Left renal pelvis (tissue), 4 donors: Measurements from ENCODE around the gene APCDD1. TPM values are rescaled to one million over a fixed set of nuclear protein-coding genes. Genes with fewer than 3 reads are reported as not detected.

Experiments used
- DNase-seq, 4 donors: peaks; one replicate each; pipeline ENCODE4 v3.0.0-alpha.2; 2013; ENCODE audit warnings: low read depth in 4 of 4, low spot score in 3 of 4
- polyA plus RNA-seq, 4 donors: library from polyadenylated mRNA; unstranded; fragments of 120-200 nt; gene quantifications; one replicate each; pipeline ENCODE4 v1.2.1, GENCODE V29; 2013; ENCODE audit not compliant: insufficient read length in 4 of 4

Gene APCDD1
- polyA plus RNA-seq, 4 donors, result 93.6 to 148 (median 104) TPM

DNA sequence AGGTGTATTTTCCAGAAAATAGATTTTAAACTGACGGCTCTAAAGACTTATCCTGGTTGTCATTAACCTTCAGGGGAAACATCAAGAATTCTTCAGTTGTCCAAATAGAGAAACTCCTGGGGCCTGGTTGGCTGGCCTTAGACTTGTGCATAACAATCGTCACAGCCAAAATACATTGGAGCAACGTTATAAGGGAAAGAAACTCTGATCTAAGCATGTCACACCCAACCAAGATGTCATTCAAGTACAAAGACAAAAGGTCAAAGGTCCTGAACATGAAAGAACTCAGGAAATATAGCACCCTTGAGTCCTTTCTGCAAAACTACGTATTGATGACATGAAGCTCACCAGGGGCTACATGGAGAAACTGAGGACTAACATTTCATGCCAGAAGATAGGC is 23.8 kb upstream of the APCDD1 start:
- no peak for DNase-seq

GRCh38 chr18:10431680-10432079 is 22.8 kb upstream of the APCDD1 start:
- no peak for DNase-seq

DNA sequence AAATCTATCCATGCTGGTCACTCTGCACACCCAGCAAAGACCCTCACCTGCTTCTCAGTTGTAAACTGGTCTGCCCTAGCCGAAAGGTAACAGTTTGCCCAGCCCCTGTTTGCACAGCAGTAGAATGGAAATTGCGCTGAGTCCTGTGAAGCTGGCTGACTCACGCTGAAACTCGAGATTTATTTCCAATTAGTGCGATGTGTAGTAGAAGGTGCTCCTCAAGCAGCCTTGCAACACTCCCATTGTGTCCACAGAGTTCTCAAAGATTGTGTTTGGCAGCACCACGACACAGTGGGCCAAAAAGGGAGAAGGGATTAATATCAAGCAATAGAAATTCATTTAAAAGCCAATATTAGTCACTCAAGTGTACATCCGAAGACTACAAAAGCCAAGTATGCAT is 21.7 kb upstream of the APCDD1 start:
- no peak for DNase-seq

- DNase-seq, result no peak
Observed at GRCh38 chr18:10436160-10436559, 18.3 kb upstream of the APCDD1 start.

- DNase-seq, result no peak
Observed at GRCh38 chr18:10437837-10438236, 16.6 kb upstream of the APCDD1 start.

GRCh38 chr18:10439898-10440297 is 14.5 kb upstream of the APCDD1 start:
- DNase-seq, result no peak

- no peak for DNase-seq
Observed at GRCh38 chr18:10440884-10441283, 13.6 kb upstream of the APCDD1 start.

DNA sequence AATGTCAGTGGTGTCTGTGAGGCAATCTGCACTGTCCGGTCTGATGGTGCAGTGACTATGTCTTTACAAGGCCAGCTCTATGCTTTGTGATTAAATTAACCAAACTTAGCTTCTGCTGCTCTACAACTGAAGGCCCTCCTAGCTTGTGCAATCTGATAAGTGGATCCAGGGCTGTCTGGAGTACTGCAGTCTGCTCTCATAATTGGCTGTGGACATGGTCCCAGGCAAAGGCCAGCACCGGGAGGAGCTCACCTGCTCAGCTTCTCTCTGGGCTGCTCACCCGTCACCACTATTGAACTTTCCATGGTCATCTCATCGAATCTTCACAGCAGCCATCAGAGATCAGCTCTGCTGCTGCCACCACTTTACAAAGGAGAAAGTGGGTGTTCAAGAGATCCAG is 13.0 kb upstream of the APCDD1 start:
- DNase-seq, result no peak

DNA sequence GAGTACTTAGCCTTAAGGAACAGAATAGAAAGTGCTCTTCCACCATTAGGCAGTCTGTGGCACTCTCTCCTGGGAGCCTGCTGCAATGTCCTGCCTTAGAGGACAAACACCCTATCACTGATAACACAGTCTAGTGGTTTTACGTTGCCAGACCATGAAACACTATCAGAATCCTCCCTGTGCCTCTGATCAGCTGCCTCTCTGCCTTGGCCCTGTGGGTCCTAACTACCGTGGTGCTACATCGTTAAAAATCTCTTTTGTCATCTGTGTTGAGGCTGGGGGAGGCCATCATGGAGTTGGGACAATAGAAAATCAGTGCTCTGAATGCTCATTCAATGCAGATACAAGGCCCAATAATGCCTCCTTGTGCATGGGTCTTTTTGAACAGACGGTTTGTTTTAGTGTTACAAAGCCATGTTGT is 11.9 kb upstream of the APCDD1 start:
- no peak for DNase-seq

DNA sequence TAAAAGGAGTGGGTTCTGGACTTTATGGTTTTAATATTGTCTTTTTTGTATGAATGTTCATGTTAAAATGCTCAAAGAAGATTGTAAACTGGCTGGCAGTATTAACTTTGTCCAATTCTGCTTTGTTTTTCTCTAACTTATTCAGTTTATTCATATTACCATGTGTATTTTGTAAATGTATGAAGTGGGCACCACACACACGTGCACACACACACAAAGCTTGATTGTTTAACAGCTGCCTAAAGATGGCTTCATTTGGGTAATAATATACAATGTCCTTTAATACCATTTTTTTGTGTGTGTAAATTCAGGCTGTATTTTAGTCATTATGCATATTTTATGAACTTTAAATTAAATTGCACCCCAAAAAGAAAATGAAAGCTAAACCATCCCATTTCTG is 11.4 kb upstream of the APCDD1 start:
- no peak for DNase-seq

DNA sequence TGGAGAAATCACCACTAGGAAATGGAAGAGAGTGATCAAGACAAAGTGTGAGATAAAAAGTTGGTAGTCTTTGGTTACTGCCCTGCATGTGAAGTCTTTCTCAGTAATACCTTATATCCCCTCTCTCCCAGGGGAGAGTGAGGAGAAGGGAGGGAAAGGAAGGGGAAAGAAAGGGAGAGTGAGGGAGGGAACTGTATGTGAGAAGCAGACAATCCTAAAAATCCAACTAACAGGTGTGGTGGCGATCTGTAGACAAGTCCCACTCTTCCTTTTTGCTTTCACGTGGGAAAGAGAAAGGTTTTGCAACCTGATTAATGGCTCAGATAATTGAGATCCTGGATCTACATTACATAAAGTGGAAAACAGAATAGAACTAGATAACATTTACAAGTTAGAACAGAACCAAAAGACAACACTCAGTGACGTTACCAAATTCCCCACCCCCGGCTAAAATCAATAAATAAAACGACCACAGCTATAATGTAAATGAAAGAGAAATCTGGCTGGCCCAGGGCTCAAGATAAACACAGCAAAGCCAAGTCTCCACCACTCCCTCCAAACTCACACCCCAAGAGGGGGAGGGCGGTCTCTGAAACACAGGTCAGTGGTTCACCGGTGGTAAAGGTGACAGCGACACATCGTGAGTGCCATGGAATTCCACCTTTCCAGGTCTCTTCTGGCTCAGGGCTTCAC is 10.0 kb upstream of the APCDD1 start:
- DNase-seq, result no peak

DNA sequence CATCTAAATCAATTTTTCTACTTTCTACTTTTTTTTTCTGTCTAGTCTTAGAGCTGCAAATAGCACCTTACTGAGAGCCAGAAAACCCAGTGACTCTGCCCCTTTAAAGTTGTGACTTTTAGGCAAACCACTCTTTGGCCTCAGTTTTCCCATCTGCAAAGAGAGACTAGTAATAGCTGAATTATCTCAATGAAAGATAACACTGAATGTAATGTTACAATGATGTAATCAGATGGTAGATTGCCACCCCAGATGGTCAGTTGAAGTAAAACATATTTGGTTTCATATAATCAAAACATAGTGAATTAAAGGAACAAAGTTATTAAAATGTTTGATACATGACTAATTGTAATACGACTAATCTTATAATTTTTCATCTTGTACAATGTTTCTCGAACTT is 5.0 kb upstream of the APCDD1 start:
- no peak for DNase-seq

- DNase-seq, result no peak
Observed at GRCh38 chr18:10450986-10451385, 3.4 kb upstream of the APCDD1 start.

- DNase-seq, result no peak
Observed at GRCh38 chr18:10453261-10453805, 1.1 kb upstream of the APCDD1 start.

DNA sequence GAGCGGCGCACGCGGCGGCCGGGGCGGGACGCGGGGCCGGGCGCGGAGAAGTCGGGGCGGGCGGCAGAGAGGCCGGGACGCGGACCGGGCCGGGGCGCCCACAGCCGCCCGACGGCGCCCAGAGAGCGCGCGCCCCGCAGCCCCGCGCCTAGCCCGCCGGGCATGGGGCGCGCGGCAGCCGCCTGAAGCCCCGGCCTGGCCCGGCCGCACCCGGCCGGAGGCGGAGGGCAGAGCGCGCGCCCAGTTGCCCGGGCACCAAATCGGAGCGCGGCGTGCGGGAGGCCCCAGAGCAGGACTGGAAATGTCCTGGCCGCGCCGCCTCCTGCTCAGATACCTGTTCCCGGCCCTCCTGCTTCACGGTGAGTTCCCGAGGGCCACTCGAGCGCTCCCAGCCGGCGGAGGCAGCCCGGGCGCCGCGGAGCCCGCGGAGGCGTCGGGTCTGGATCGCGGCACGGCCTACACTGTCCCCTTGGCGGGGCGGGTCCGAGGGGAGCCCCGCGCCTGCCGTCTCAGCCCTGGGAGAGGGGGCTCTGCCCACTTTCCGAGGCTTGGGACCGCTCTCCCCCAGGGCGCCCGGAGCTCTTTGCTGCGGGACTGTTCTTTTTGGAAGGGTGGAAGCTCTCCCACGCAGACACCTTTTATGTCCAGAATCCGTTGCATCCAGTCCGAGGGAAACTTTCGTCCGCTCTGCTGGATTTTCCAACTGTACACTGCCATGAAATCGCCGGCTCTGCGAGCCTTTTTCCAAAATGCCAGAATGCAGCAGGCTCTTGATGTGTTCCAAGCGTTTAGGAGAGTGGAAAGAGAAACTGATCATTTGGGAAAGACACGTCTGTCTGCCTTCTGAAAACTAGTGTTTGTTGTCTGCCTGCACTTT is 484 bp downstream of the APCDD1 start:
- no peak for DNase-seq

- DNase-seq, result no peak
Observed at GRCh38 chr18:10455726-10456453, 1.5 kb downstream of the APCDD1 start.

DNA sequence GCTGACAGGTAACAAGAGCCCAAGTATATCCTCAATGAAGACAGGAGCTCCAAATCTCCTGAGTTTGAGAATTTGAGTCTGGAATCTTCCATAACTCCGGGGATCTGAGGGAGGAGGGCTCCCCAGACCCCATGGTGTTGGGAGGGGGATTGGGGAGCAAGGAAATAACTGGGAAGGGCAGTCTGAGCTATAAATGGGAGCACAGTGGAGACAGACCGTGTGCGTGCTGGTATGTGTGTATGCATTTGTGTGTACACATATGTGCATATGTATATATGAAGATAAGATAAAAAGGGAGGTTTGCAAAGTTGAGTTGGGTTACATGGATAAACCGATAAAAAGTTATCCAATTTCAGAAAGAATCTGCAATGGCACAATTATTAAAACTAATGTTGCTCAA is 2.3 kb downstream of the APCDD1 start:
- no peak for DNase-seq

GRCh38 chr18:10457128-10457527 is 2.7 kb downstream of the APCDD1 start:
- DNase-seq, result no peak

DNA sequence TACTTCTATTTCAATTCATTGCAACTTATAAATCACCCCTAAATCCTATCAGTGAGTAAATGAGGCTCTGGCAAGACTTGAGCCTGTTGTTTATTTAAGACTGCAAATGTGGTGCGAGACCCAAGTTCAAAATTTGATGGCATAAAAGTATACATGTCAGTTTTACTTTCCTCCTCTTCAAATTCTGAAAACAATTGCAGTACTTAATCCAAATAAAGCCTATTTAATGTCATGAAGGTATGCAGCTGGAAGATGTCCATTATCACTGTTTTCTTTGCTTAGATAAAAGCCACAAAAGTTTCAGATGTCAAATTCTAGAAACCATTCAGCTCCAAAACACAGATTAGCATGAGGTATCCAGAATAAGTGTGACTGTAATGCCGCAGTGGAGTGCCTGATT is 3.3 kb downstream of the APCDD1 start:
- DNase-seq, result no peak

- DNase-seq, result no peak
Observed at GRCh38 chr18:10458691-10459090, 4.3 kb downstream of the APCDD1 start.

DNA sequence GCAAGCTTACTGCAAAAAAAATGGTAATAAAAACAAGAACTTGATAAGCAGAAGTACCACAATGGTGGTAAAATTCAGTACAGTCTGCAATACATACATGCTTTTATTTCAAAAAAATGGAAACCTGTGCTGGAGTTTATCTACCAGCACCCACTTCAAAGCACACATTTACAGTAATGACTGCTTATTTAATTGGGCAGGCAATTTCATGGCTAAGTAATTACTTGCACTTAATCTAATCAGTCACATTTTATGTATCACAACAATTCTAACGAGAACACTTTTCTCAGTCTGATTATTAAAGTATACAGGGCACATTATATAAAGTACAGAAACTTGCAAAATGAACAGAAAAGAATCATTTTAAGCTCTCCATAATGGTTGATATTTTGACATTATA is 5.2 kb downstream of the APCDD1 start:
- DNase-seq, result no peak
